MM.1S (cell line): Measurements from ENCODE around the gene GLIPR1L1.

Source experiments
- CTCF ChIP-seq: fragments of 300-600 bp; sonication (generic); IDR thresholded peaks from 2 replicates; pipeline ENCODE4 v1.5.1; 2016; ENCODE audit warnings: antibody characterized with exemption, low read length, mixed read lengths
- EZH2phosphoT487 ChIP-seq: fragments of 300-600 bp; sonication (generic); IDR thresholded peaks from 2 replicates; pipeline ENCODE4 v1.6.1; 2018; ENCODE audit warnings: antibody characterized with exemption, low read length

GRCh38 chr12:75354011-75354410 lies 19.5 kb downstream of the GLIPR1L1 start:
- TF ChIP-seq CTCF (no peak), EZH2phosphoT487 (no peak)
